HFF-Myc (cell line): ENCODE measurements around the gene TEX44.

Source experiments
- DNase-seq: peaks from one replicate; pipeline ENCODE4 v3.0.0-alpha.2; 2011; ENCODE audit warnings: low read depth; ENCODE audit errors: extremely low read depth
- H3K4me3 ChIP-seq: replicated peaks from 2 replicates; pipeline ENCODE4 v1.5.1; 2011; ENCODE audit warnings: low read depth, mild to moderate bottlenecking, control low read depth, low read length
- CTCF ChIP-seq: IDR thresholded peaks from 2 replicates; pipeline ENCODE4 v1.5.1; 2012; ENCODE audit warnings: mild to moderate bottlenecking, low read depth, low read length, control low read depth; ENCODE audit errors: missing control alignments

The TEX44 gene

GRCh38 chr2:231605607-231606091 lies 13.0 kb downstream of the TEX44 start:
- H3K4me3 ChIP-seq = no peak overlapping the region
- no peak for TF ChIP-seq CTCF
- DNase-seq = no peak

GRCh38 chr2:231606941-231607340 lies 14.3 kb downstream of the TEX44 start:
- H3K4me3 ChIP-seq = no peak overlapping the region
- no peak for DNase-seq
- TF ChIP-seq CTCF = no peak

GRCh38 chr2:231611273-231612108 lies 18.8 kb downstream of the TEX44 start:
- peak; percentile 41 for TF ChIP-seq CTCF
- DNase-seq = no peak
- no peak overlapping the region for H3K4me3 ChIP-seq

GRCh38 chr2:231612109-231612455 lies 19.4 kb downstream of the TEX44 start:
- DNase-seq = no peak
- no peak for TF ChIP-seq CTCF
- no peak overlapping the region for H3K4me3 ChIP-seq

- peak; percentile 93 for TF ChIP-seq CTCF
- no peak overlapping the region for H3K4me3 ChIP-seq
- DNase-seq = peak; percentile 79
Observed at GRCh38 chr2:231612456-231613330, 20.0 kb downstream of the TEX44 start.

- peak overlapping the region; percentile 36 for H3K4me3 ChIP-seq
- no peak for DNase-seq
Observed at GRCh38 chr2:231613331-231613662, 20.6 kb downstream of the TEX44 start.

More at GRCh38 chr2:231613331-231613662, 20.6 kb downstream of the TEX44 start:
- no peak for TF ChIP-seq CTCF
